A549 (cell line): ENCODE measurements around the gene SLC5A10. TPM values are rescaled to one million over a fixed set of nuclear protein-coding genes. Genes with fewer than 3 reads are reported as not detected.

ENCODE experiments used
- ATAC-seq, 2 experiments: fragments of 200-7000 bp in 1 of 2; fragments of >200 bp in 1 of 2; cut with Nextera tagmentation in 1 of 2; cut with Tn5 transposase in 1 of 2; 3 replicates each; pipeline versions ENCODE4 v1.8.0 to v1.9.1; 2018 to 2020; ENCODE audit warnings: mild to moderate bottlenecking in 1 of 2, moderate library complexity in 1 of 2
- CTCF ChIA-PET: fragments of 300-600 bp; sonication (Branson Sonifier 250); formaldehyde crosslinking; extraction: SDS; loops from one replicate; lab custom pipeline; 2021; ENCODE audit warnings: antibody characterized with exemption, inconsistent platforms; lab: Yijun Ruan, JAX
- POLR2A ChIA-PET: fragments of 350-600 bp; formaldehyde crosslinking; extraction: SDS; loops from one replicate; lab custom pipeline; 2021; ENCODE audit warnings: antibody characterized with exemption, inconsistent platforms; lab: Yijun Ruan, JAX
- DNase-seq, 2 experiments: peaks; one replicate each; pipeline versions ENCODE4 v3.0.0 to v3.0.0-alpha.2; 2011 to 2016; ENCODE audit warnings: low read depth in 1 of 2, low spot score in 1 of 2
- FAIRE-seq: peaks from 2 replicates; lab custom pipeline; 2011; peaks lifted over from hg19 to GRCh38; lab: Jason Lieb, UNC
- H3K27ac ChIP-seq, 2 experiments: fragments of >200 bp; sonication (Bioruptor Twin); formaldehyde crosslinking; 3 replicates each; pipeline ENCODE4 v1.5.1; 2016 to 2017
- H3K4me1 ChIP-seq: fragments of >200 bp; sonication (Bioruptor Twin); formaldehyde crosslinking; 3 replicates; pipeline ENCODE4 v1.6.1; 2016
- H3K4me2 ChIP-seq: fragments of >200 bp; sonication (Bioruptor Twin); formaldehyde crosslinking; 3 replicates; pipeline ENCODE4 v1.6.1; 2016
- H3K4me3 ChIP-seq: fragments of >200 bp; sonication (Bioruptor Twin); formaldehyde crosslinking; 3 replicates; pipeline ENCODE4 v1.5.1; 2016
- H3K9me3 ChIP-seq: fragments of >200 bp; sonication (Bioruptor Twin); formaldehyde crosslinking; 3 replicates; pipeline ENCODE4 v1.6.1; 2016
- BCL3 ChIP-seq: fragments of >200 bp; sonication (Bioruptor Twin); formaldehyde crosslinking; IDR thresholded peaks from 3 replicates; pipeline ENCODE4 v1.6.1; 2016
- CEBPB ChIP-seq, 2 experiments: fragments of >200 bp in 1 of 2; sonication (Bioruptor Twin) in 1 of 2; formaldehyde crosslinking in 1 of 2; IDR thresholded peaks; 2 replicates each; pipeline ENCODE4 v1.6.1; 2012 to 2016
- EHMT2 ChIP-seq: fragments of 200-600 bp; sonication (generic); IDR thresholded peaks from 2 replicates; pipeline ENCODE4 v1.6.1; 2016; ENCODE audit warnings: antibody characterized with exemption, low read depth, mild to moderate bottlenecking, moderate library complexity
- ELK1 ChIP-seq: fragments of 150-350 bp; IDR thresholded peaks from 2 replicates; pipeline ENCODE4 v1.6.1; 2014; ENCODE audit warnings: low read depth, mild to moderate bottlenecking, low read length
- EP300 ChIP-seq, 2 experiments: fragments of >200 bp; sonication (Bioruptor Twin); formaldehyde crosslinking; IDR thresholded peaks; 2 replicates in 1 of 2; 3 replicates in 1 of 2; pipeline ENCODE4 v1.6.1; 2016 to 2017
- FOSB ChIP-seq: fragments of 250-450 bp; sonication (Bioruptor Pico); IDR thresholded peaks from 2 replicates; pipeline ENCODE4 v1.5.0; 2020; ENCODE audit warnings: mild to moderate bottlenecking, moderate library complexity
- HEYL ChIP-seq: fragments of 250-450 bp; sonication (Bioruptor Pico); IDR thresholded peaks from 2 replicates; pipeline ENCODE4 v1.8.0; 2021; ENCODE audit warnings: mild to moderate bottlenecking, moderate library complexity
- HOXB13 ChIP-seq: fragments of 250-450 bp; sonication (Bioruptor Pico); IDR thresholded peaks from 2 replicates; pipeline ENCODE4 v1.5.0; 2020; ENCODE audit warnings: low read depth, mild to moderate bottlenecking, moderate library complexity
- JUNB ChIP-seq: fragments of >200 bp; sonication (Bioruptor Twin); formaldehyde crosslinking; IDR thresholded peaks from 2 replicates; pipeline ENCODE4 v1.6.1; 2016
- KDM5A ChIP-seq: fragments of 200-600 bp; sonication (generic); IDR thresholded peaks from 2 replicates; pipeline ENCODE4 v1.6.1; 2016; ENCODE audit warnings: antibody characterized with exemption, mild to moderate bottlenecking
- NFE2L2 ChIP-seq: fragments of 150-350 bp; conservative IDR thresholded peaks from 2 replicates; pipeline ENCODE4 v1.6.1; 2014; ENCODE audit warnings: low read length
- NPAS2 ChIP-seq: fragments of 250-450 bp; sonication (Bioruptor Pico); IDR thresholded peaks from 2 replicates; pipeline ENCODE4 v1.8.0; 2022; ENCODE audit warnings: mild to moderate bottlenecking, moderate library complexity, borderline replicate concordance
- NR3C1 ChIP-seq: fragments of >200 bp; sonication (Bioruptor Twin); formaldehyde crosslinking; IDR thresholded peaks from 3 replicates; pipeline ENCODE4 v1.6.1; 2017
- RAD21 ChIP-seq, 2 experiments: fragments of >200 bp in 1 of 2; sonication (Bioruptor Twin) in 1 of 2; formaldehyde crosslinking in 1 of 2; IDR thresholded peaks in 1 of 2; conservative IDR thresholded peaks in 1 of 2; 2 replicates in 1 of 2; 3 replicates in 1 of 2; pipeline ENCODE4 v1.6.1; 2012 to 2018; ENCODE audit warnings: inconsistent platforms in 1 of 2
- RCOR1 ChIP-seq: fragments of 150-350 bp; IDR thresholded peaks from 2 replicates; pipeline ENCODE4 v1.6.1; 2014; ENCODE audit warnings: antibody characterized with exemption, low read length, low read depth
- SREBF2 ChIP-seq: fragments of 450-650 bp; IDR thresholded peaks from 2 replicates; pipeline ENCODE4 v1.6.1; 2014; ENCODE audit warnings: mild to moderate bottlenecking, moderate library complexity
- TP53 ChIP-seq: fragments of 250-450 bp; sonication (Bioruptor Pico); IDR thresholded peaks from 2 replicates; pipeline ENCODE4 v1.5.0; 2021; ENCODE audit warnings: mild to moderate bottlenecking, moderate library complexity
- ZC3H11A ChIP-seq: fragments of 450-650 bp; IDR thresholded peaks from 2 replicates; pipeline ENCODE4 v1.6.1; 2014; ENCODE audit warnings: antibody characterized with exemption, mild to moderate bottlenecking
- ZFP36 ChIP-seq: fragments of 450-650 bp; IDR thresholded peaks from 2 replicates; pipeline ENCODE4 v1.6.1; 2014; ENCODE audit warnings: borderline replicate concordance; ENCODE audit not compliant: partially characterized antibody
- WGBS: methylation state at CpG from one replicate; pipeline ENCODE4 v1.1.6; 2017; ENCODE audit errors: missing lambda C conversion rate; 5-methylcytosine and 5-hydroxymethylcytosine counted together
- polyA plus RNA-seq, 4 experiments: library from polyadenylated mRNA; depleted of rRNA in 3 of 4; stranded (reverse); fragments of >200 nt; fragmentation: RNase III in 1 of 4; extraction: RNeasy Plus Mini Kit Qiagen cat#74134 plus additional on column Dnase treatment in 1 of 4; gene quantifications; 2 replicates in 3 of 4; 3 replicates in 1 of 4; pipeline ENCODE4 v1.2.3, GENCODE V29; 2011 to 2017
- TF ChIP-seq, protein P1 (sequence below): fragments of >200 bp; sonication (Bioruptor Twin); formaldehyde crosslinking; IDR thresholded peaks from 3 replicates; pipeline ENCODE4 v1.5.1; 2016

The SLC5A10 gene
- polyA plus RNA-seq, 2 of the 4 experiments (the other 2 are of a cell fraction), result 0.15 to 0.28 TPM

- Histone ChIP-seq H3K4me3 (no peak overlapping the region), H3K27ac (no peak overlapping the region), H3K9me3 (no peaks in the 10 kb centered on the region), H3K4me1 (no peaks in the 10 kb centered on the region), H3K4me2 (no peak overlapping the region)
- TF ChIP-seq NR3C1, result no peak
- TF ChIP-seq, protein P1, sequence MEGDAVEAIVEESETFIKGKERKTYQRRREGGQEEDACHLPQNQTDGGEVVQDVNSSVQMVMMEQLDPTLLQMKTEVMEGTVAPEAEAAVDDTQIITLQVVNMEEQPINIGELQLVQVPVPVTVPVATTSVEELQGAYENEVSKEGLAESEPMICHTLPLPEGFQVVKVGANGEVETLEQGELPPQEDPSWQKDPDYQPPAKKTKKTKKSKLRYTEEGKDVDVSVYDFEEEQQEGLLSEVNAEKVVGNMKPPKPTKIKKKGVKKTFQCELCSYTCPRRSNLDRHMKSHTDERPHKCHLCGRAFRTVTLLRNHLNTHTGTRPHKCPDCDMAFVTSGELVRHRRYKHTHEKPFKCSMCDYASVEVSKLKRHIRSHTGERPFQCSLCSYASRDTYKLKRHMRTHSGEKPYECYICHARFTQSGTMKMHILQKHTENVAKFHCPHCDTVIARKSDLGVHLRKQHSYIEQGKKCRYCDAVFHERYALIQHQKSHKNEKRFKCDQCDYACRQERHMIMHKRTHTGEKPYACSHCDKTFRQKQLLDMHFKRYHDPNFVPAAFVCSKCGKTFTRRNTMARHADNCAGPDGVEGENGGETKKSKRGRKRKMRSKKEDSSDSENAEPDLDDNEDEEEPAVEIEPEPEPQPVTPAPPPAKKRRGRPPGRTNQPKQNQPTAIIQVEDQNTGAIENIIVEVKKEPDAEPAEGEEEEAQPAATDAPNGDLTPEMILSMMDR, result no peak
- no peak for TF ChIP-seq EHMT2
- TF ChIP-seq TP53 (CRISPR knock-in tag), result no peak
- no peak for TF ChIP-seq RCOR1
- no peak for TF ChIP-seq RAD21 (conservative IDR thresholded peaks at IDR 0.05 in 1 of 2, IDR thresholded peaks at IDR 0.05 in 1 of 2)
- TF ChIP-seq NFE2L2, result no peak
- no peak for TF ChIP-seq ZC3H11A
- TF ChIP-seq HOXB13, result no peak
- TF ChIP-seq KDM5A, result no peak
- TF ChIP-seq SREBF2, result no peak
- ATAC-seq (no peak; a peak in 2 of 6 replicates), FAIRE-seq (no peak), DNase-seq (no peak)
- ChIA-PET POLR2A (no interaction called here), CTCF (interaction anchor here (0.8 to 3.8 kb wide), 7 partner anchors 9 to 55 kb away, joined by 3 to 48 read pairs (median 3); no protein-coding TSS in a partner anchor)
- WGBS, result 79% methylated on average over 34 of the region's 34 CpGs
These were observed 740 bp upstream of the SLC5A10 start for GRCh38 chr17:18950944-18951905.

DNA sequence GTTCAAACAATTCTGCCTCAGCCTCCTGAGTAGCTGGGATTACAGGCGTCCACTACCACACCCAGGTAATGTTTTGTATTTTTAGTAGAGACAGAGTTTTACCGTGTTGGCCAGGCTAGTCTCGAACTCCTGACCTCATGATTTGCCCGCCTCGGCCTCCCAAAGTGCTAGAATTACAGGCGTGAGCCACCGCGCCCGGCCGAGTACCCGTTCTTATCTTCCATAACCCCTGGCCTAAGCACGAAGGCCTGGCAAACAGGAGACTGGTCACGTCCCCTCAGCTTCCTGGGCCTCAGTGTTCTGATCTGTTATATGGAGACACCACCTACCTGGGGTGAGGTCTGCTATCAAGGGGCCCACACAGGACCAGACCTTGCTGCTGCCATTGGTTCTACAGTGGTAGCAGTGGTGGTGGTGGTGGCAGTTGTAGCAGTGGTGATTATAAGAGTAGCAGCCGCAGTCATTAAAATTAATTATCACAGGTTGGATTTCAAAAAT is 1.3 kb downstream of the SLC5A10 start:
- 90% methylated on average over 14 of the region's 14 CpGs for WGBS
- DNase-seq, result no peak
- no peak for ATAC-seq
- no peaks in the 10 kb centered on the region for H3K9me3 ChIP-seq
- no peak for FAIRE-seq
- H3K4me2 ChIP-seq, result no peak overlapping the region
- no peak overlapping the region for H3K4me3 ChIP-seq
- ChIA-PET POLR2A (interaction anchor here (0.7 kb wide), 1 partner anchor 10 kb away, joined by 7 read pairs; no protein-coding TSS in a partner anchor), CTCF (interaction anchor here (0.7 to 2.2 kb wide), 3 partner anchors 8 to 10 kb away, joined by 3 to 17 read pairs (median 3); no protein-coding TSS in a partner anchor)
- TF ChIP-seq ELK1 (no peak), BCL3 (no peak), NPAS2 (CRISPR knock-in tag) (no peak), ZFP36 (no peak), ZC3H11A (no peak), HEYL (CRISPR knock-in tag) (no peak), HOXB13 (no peak), CEBPB (IDR thresholded peaks at IDR 0.05) (no peak), RAD21 (conservative IDR thresholded peaks at IDR 0.05 in 1 of 2, IDR thresholded peaks at IDR 0.05 in 1 of 2) (no peak), EP300 (IDR thresholded peaks at IDR 0.05) (no peak), TP53 (CRISPR knock-in tag) (no peak), JUNB (no peak), FOSB (CRISPR knock-in tag) (no peak)
- TF ChIP-seq, protein P1, result no peak
- H3K27ac ChIP-seq, result no peak overlapping the region
- H3K4me1 ChIP-seq, result no peaks in the 10 kb centered on the region
